Measurements from ENCODE around the gene AGPAT2.

The AGPAT2 gene

DNA sequence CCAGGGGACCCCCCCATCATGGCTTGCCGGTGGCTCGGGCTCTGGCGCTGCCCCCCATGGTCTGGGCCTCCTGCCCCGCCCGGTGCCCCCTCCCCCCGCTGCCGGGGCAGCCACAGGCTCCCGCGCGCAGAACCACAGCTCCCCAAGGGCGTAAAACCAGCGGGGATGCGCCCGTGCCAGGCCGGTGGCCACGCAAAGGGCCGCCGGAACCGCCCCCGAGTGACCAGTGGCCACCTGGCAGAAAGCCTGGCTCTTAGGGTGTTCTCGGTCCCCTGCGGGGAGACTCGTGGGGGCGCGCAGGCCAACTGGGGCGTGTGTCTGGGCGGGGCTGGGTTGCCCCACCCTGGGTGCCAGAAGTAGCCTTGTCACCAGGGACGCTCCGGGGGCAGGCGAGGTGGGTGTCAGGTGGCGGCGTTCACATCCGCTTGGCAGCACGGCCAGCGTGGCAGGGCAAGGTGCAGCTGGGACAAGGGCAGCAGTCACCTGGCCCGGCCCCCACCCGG lies 515 bp upstream of the AGPAT2 start:
- no peak for DNase-seq

DNA sequence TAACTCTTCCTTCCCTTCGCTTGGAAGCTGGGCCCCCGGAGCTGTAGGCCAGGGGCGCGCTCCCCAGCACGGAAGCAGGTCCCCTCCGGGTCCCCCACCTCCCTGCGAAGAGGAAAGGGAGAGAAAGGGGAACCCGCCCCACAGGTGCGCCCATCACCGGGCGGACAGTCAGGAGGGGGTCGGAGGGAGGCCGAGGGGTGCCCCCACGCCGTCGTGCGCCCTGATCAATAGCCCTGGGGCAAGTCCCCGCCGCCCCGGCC lies 793 bp downstream of the AGPAT2 start:
- DNase-seq: no peak

DNA sequence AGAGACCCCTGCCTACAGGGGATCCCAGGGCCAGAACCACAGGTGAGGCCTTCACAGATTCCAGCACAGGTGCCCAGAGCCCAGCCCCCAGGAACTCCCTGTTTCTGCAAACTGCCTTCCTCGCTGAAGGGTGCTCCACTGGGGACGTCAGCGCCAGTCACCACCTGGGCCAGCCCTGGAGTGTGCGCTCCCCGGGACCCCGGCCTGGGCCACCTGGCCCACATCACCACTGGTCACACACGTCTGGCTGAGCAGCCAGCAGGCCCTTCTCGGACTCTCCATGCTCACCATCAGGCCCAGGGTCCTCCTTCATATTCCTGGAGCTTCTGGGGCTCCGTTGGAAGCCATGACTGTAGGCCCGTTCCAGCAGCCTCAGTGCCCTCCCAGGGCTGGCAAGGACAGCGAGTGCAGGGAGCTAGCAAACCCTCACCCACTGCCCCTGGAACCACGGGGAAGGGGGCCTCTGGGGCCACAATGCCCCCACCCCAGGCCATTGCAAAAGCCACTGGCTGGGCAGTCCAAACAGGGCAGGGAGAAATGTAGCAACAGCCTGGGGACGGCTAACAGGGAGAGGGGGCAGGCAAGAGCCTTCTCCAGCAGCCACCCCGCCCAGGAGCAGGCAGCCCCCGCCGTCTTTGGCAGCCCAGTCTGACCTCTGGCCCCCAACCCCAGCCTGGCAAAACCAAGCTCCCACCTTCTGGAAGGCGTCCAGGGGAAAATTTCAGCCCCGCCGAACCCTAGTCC lies 1.3 kb downstream of the AGPAT2 start:
- no peak for DNase-seq

DNA sequence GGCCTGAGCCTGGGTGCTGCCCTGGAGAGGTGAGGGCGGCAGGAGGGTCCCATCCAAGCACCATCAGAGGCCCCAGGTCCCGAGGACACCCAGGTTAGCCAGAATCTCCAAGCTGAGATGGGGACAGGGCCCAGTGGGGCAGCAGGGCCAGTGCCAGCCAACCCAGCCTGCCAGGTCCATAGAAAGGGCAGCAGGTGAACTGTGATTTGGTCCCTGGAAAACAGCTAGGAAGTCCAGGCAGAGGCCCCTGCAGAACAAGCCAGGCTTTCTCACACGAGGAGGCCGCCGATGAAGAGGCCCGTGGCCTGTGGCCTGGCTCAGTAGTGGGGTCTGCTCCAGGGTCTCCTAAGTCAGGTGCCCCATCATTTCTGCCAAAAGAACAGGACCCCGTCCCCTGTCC lies 2.0 kb downstream of the AGPAT2 start:
- DNase-seq: no peak

DNA sequence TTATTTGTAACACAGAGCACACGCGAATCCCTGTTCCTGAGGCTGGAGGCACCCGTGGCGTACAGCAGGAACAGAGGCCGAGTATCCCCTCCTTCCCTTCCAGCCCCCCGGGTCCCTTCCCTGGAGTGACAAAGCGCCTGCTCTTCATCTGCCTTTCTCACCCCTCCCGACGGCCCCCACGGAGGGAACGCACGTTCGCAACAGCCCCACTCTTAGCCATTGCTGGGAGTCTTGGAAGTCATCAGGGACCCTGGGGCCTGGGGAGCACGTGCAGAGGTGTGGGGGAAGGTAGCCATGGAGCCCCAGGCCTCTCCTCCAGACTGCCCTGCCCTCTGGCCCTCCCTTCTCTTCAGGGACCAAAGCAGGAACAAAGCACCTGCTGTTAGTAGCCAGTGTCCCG lies 2.5 kb downstream of the AGPAT2 start:
- no peak for DNase-seq

DNA sequence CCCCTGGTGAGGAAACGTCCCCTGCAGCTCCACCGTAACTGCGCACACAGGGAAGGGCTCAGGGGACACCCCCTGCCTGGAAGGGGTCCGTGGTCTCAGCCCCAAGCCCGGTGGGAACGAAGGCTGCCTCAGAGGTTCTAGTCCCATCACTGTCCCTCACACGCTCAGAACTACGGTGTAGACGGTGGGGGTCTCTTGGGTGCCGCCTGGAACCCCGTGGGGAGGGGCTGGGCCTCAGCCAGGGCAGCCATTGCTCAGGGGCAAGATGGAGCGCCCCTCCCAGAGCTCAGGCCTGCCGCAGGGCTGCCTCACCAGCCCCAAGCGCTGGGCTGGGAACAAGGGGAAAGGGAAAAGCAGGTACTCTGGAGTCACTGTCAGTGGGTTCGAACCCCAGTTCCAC lies 2.9 kb downstream of the AGPAT2 start:
- no peak for DNase-seq

DNA sequence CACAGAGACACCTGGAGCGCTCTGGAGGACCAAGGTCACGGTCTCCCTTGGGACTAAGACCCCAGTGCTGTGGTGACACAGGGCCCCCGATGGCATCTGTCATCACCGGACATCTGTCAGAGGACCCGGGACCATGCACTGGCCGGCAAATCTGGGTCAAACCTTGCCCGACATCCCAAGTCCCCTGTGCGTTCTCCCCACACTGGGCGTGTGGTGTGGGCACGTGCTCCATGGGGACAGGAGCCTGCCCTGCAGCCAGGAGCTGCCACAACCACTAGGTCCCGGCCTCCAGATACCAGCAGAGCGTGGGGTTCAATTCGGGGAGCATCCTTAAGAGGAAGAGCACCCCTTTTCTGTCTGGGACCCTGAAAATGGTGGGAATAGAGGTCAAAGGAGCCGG lies 3.5 kb downstream of the AGPAT2 start:
- DNase-seq: no peak

DNA sequence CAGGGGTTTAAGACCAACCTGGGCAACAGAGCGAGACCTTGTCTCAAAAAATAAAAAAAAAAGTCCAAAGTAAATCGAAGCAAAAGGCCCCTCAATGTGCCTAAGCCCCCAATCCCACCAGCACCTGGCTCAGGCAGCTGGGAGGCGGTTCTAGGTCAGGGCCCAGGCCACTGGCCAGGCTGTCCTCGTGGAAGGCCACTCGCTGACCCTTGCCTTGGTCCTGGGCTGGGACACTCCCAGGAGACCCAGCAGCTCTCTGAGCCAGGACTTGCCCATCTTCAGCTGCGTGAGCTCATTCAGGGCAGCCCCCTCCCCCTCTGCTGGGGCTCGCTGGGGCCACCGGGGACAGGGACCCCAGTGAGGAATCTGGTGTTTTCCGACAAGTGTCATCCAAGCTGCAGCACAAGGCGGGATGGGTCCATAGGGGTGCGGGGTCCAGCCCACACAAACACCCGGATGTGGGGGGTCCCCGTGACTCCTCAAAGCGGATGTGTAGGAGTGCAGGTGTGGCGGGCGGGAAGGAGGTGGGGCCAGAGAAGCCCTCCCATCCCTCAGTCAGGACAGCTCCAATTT lies 4.0 kb downstream of the AGPAT2 start:
- no peak for DNase-seq

DNA sequence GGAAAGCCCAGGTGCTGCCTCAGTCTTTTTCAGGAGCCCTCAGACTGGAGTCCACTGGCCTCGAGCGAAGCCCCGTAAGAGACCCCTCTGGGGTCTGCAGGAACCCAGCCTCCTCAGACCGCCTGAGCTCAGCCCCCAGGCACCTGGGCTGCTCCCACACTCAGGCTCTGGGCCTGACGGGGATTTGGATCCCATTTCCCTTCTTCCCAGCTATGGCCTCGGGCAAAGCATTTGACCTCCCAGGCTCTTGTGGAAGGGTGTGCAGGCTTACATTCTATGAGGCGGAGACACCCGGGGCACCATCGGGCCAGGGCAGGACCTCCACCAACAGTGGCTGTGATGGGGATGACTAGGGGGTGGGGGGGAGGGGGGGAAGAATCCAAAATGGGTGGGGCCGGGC lies 4.5 kb downstream of the AGPAT2 start:
- DNase-seq: no peak

DNA sequence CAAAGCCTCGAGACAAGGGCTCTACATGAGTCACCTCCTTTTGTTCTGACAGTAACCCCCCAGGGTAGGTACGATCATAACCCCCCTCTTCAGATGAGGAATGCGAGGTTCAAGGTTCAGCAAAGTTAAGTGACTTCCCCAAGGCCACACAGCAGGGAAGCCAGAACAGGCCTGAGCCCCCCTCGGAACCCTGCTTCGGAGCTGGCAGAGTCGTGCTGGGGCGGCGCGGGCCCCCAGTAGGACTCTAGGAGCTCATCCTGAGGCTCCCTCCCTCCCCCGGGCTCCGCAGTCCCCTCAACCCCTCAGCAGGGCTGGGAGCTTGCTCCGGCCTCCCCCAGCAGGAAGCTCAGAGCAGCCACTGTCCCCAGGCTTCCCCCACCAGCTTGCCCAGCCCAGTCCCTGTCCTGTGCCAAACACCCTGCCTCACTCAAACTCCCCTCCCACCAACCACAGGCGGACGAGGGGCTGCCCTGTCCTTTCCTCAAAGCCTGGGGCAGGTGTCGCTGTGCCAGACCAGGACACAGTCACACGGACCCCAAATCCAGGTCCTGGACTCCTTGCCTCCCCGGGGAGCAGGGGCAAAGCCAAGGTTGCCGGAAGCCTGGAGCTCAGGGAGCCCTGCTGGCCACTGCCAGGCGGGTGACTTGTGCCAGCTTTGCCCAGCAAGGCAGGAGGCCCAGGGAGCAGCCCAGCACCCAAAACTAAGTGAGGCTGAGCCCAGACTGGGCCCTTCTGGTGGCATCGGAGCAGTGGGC lies 5.1 kb downstream of the AGPAT2 start:
- DNase-seq: no peak

DNA sequence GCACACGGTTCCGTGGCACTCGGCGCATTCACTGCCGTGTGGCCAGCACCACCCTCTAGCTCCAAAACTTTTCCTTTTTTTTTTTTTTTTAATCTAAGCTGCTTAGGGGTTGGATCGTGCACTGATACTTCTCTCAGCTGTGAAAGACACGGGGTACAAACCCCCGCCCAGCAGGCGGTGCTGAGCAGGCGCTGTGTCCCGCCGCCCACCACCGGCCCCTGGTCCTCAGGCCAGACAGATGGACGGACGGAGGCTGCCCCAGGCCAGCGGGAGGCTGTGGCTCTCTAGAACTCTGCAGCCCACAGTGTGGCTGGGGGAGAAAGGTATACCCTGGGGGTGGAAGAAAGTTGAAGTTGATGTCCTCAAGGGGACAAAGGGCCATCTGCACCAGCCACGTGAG lies 6.2 kb downstream of the AGPAT2 start:
- DNase-seq: no peak

DNA sequence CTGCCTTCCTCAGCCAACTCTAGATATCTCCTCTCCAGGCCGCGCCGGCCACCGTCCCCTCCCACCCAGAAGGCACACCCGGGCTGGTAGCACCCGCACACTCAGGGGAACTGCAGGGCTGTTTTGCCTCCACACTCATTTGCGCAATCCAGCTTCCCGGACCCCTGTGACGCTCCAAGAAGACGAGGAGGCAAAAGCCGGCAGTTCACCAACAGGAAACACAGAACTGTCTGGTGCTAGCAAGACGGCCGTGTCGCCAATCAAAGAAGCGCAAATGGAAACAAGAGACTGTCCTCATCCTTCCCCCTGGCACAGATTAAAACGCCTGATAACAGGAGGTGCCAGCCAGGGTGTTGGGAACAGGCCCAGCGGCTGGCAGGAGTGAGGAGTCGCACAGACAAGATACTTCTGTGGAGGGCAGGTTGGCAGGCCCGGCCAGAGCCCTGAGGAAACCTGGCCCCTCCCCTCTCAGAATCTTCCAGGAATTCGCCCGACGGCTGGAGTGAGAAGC lies 7.8 kb downstream of the AGPAT2 start:
- no peak for DNase-seq

DNA sequence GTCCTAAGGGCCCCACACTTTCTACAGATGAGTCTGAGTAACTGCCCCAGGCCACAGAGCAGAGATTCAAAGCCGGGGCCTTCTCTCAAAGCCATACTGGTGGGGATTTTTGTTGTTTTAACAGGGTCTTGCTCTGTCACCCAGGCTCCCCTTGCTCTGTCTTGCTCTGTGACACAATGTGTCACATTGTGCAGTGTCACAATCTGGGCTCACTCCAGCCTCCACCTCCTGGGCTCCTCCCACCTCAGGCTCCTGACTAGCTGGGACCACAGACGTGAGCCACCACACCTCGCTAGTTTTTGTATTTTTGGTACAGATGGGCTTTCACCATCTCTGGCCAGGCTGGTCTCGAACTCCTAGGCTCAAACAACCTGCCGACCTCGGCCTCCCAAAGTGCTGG lies 8.6 kb downstream of the AGPAT2 start:
- DNase-seq: no peak

DNA sequence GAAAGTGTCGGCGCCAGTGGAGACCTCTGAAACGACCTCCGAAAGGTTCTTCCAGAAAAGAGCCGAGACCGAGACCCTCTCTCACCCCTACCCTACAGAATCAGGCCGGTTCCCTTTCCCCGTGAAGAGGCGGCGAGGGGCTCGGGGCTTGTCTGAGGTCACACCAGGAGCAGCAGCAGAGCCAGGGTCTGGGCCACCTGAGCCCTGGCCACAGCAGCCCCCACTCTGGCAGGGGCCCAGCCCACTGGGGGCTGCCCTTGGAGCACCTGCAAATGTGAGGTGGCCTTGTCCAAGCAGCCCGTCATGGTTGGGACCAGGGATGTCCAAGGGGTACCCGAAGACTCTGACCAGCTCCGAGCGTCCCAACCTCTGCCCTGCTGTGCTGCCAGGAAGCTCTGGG lies 9.2 kb downstream of the AGPAT2 start:
- DNase-seq: no peak

DNA sequence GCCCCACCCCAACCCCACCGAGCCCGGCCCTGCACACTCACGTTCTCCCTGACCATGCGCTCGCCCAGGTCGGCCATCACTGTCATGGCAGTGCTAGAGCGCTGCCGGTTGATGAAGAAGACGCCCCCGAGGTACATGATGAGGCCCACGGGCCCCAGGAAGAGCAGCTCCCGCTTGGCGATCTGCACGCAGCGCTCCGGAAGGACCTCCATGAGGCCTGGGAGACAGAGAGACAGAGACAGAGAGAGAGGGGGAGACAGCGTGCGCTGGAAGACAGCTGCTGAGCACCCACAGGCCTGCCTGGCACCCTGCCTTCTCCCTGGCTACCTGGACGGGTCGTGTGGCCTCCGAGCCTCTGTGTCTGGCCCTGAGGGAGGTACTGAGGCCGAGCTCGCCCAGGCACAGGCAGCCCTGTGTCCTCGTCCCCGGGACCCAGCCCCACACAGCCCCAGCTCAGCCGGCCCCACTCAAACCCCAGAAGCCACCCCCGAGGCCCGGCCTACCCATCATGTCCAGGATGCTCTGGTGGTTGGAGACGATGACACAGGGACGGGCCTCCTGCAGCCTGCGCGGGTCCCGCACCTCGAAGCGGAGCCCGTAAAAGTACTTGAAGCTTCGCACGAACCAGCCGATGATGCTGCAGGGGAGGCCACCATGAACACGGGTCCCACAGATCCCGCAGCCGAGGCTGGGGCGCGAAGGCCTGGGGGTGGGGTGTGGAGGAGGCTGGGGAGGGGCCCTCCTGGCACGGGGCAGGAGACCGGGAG lies 10.2 kb downstream of the AGPAT2 start:
- no peak for DNase-seq

DNA sequence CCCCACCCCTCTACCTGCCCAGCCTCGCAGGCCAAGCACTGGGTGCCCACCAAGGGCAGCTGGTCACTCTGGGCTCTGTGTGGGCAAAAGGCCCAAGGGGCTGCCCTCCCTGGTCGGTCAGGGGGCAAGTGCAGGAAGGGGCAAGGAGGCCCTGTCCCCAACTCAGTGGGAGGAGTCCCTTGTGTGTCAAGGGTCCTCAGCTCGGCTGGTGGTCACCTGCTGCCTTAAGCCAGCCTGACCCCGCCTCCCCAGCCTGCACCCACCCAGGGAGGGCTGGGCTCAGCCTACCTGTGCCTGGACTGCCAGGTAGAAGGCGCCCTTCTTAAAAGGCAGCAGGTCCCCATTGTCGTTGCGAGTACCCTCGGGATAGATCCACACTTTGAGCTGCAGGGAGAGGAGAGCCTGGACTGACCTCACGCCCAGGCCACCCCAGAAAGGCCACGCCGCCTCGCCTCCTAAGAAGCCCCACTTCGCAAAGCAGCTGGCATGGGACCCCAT lies 10.9 kb downstream of the AGPAT2 start:
- DNase-seq: no peak

DNA sequence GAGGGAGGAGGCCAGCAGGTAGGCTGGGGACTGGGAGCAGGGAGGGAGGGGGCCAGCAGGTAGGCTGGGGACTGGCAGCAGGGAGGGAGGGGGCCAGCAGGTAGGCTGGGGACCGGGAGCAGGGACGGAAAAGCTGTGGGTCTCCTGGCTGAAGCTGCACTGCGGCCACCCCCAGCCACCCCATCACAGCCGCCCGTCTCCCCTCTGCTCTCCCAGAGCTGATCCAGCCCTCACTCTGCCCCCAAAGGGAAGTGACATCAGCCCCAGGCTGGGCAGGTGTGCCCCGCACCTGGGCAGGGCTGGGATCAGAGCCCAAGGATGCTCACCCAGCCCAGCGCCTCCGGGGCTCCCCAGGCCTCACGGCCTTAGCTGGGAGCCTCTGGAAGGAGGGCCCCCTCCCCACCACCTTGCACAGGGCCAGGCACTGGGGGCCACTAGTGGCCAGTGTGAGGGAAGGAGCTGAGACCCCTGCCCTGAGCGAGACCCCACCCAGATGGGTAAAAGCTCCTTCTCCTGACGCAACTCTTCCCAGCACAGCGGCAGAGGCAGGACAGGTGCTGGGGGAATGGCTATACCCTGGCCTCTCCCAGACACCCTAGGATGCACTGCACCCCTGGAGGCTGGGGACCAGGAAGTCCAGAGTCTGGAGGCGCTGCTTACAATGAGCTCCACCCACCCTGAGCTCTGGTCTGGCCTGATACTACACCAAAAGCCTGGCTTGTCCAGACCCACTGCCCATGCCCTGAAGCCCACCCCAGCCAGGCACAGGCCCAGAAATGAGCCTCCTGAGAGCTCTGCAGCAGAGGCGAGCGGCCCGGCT lies 11.6 kb downstream of the AGPAT2 start:
- DNase-seq: no peak

DNA sequence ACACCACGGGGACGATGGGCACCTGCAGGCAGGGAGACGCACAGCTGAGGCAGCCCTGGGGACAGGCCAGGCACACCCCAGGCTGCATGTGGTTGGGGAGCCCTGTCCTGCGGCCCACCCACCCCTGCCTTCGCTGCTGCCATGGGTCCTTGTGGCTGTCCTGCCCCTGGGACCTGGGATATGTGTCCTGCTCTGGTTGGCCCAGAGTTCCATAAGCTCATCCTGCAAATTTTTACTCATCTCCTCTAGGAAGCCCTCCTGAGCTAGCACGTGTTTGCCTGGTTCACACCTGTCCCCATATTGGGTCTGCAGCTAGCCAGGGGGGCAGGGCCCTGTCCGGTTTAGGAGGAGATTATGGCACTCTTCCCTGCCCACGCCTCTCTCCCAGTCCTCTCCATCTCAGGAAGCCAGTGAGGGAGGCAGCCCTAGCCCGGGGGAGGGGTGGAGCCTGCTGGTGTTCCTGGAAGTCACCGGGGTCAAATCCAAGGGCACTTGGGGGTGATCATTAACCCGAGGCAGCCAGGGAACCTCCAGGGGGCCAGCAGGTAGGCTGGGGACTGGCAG lies 12.4 kb downstream of the AGPAT2 start:
- no peak for DNase-seq

DNA sequence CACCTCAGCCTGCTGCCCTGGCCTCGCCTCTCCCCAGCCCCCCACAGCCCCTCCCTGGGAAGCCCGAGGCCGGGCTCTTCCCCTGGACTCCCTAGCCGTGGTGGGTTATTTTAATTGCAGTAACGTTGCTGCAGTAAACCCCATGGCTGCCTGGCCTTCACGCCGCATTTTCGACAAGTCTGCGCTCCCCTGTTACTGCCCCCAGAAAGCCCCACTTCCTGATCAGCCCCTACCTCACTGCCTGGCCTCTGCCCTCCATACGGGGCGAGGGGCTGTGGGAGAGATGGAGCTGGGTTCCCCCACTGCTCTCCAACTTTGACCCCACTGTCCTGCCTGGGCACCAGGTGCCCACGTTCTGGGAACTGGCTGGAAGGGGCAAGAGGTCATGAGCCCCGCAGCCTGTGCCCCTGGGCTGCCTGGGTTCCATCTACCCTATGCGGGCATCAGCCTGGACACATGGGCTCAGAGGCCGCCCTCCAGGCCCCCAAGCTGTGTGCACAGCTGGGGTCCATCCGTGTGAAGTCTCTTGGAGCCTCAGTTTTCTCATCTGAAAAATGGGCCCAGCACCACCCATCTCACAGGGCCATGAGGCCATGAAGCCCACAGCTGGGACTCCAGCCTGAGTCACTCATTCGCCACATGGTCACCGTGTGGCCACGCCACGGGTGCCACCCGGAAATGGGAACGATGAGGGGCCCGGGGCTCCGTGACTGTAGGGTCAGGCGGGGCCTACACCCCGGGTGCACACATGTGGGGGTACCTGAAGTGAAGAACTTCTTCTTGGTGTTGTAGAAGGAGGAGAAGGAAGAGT lies 13.1 kb downstream of the AGPAT2 start:
- no peak for DNase-seq

DNA sequence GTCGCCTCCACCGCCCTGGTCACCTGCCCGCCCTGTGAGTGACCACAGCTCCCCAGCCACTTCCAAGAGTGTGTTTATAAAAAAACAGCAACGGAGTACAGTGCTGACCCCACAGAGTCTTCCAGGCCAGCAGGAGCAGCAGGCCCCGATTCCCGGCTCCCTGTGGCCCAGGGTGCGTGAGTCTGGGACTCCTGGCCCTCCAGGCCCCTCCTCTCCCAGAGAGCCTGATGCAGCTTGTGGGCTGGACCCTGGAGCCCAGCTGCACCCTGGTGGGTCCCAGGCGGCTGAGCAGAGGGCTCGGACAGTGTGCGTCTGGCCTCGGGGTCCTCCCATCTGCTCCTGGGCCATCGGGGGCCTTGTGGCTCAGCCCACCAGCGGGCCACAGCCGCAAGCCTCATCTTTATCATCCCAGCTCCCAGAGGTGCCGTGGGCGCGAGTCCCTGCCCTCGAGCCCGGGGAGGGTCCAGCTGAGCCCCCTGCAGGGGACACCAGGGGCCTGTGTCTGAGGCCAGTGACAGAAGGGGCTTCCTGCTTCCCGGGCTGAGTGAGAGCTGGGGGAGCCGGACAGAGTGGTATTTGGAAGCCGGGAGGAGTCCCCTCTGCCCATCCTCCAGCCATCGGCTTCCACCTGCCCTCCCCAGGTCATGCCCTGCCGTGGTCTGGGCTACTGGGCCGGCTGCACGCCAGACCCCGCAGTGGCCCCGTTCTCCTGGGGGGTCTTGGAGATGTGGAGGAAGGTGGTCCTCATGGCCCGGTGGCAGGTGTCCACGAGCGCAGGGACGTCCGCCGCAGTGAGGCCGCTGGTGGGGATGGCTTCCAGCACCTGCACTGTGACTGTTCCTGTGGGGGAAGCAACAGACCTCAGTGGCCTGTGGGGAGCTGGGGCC lies 13.9 kb downstream of the AGPAT2 start:
- DNase-seq: no peak
